Raji (cell line): Measurements from ENCODE around the gene PARD3.

ENCODE experiments used
- POLR2A ChIP-seq: IDR thresholded peaks from 2 replicates; pipeline ENCODE4 v1.6.1; 2011; ENCODE audit warnings: low read depth, low read length, control low read depth; ENCODE audit not compliant: insufficient read depth

The PARD3 gene

GRCh38 chr10:34386921-34387320, 428.2 kb downstream of the PARD3 start:
- TF ChIP-seq POLR2A, result no peak

- TF ChIP-seq POLR2A, result no peak
Observed at GRCh38 chr10:34384372-34384771, 430.7 kb downstream of the PARD3 start.

GRCh38 chr10:34382626-34383025, 432.5 kb downstream of the PARD3 start:
- no peak for TF ChIP-seq POLR2A

GRCh38 chr10:34380856-34381255, 434.2 kb downstream of the PARD3 start:
- no peak for TF ChIP-seq POLR2A

GRCh38 chr10:34378297-34378696, 436.8 kb downstream of the PARD3 start:
- TF ChIP-seq POLR2A, result no peak

- TF ChIP-seq POLR2A, result no peak
Observed at GRCh38 chr10:34377833-34378232, 437.3 kb downstream of the PARD3 start.

- TF ChIP-seq POLR2A, result no peak
Observed at GRCh38 chr10:34374356-34375045, 440.6 kb downstream of the PARD3 start.

- TF ChIP-seq POLR2A, result no peak
Observed at GRCh38 chr10:34373211-34373610, 441.9 kb downstream of the PARD3 start.

- no peak for TF ChIP-seq POLR2A
Observed at GRCh38 chr10:34372509-34372908, 442.6 kb downstream of the PARD3 start.

- TF ChIP-seq POLR2A, result no peak
Observed at GRCh38 chr10:34370126-34370525, 445.0 kb downstream of the PARD3 start.

- TF ChIP-seq POLR2A, result no peak
Observed at GRCh38 chr10:34369120-34369519, 446.0 kb downstream of the PARD3 start.

- no peak for TF ChIP-seq POLR2A
Observed at GRCh38 chr10:34364253-34365037, 450.7 kb downstream of the PARD3 start.

- no peak for TF ChIP-seq POLR2A
Observed at GRCh38 chr10:34360984-34361383, 454.1 kb downstream of the PARD3 start.

GRCh38 chr10:34359435-34359813, 455.7 kb downstream of the PARD3 start:
- no peak for TF ChIP-seq POLR2A

GRCh38 chr10:34358729-34359434, 456.2 kb downstream of the PARD3 start:
- no peak for TF ChIP-seq POLR2A

GRCh38 chr10:34356463-34356862, 458.6 kb downstream of the PARD3 start:
- no peak for TF ChIP-seq POLR2A
